Activated CD4-positive, alpha-beta T cell treated with anti-CD3 and anti-CD28 coated beads for 36 hours (primary cell): Measurements from ENCODE around the gene APOC4. TPM values are rescaled to one million over a fixed set of nuclear protein-coding genes. Genes with fewer than 3 reads are reported as not detected.

ENCODE experiments used
- ATAC-seq: fragments of 200-7000 bp; cut with Tn5 transposase; one replicate; pipeline ENCODE4 v1.10.0; 2021; ENCODE audit warnings: mild to moderate bottlenecking, moderate library complexity
- CTCF ChIA-PET: fragments of 350-600 bp; sonication (Branson Sonifier 250); formaldehyde crosslinking; loops from one replicate; lab custom pipeline; 2021; ENCODE audit warnings: antibody characterized with exemption; lab: Charles Lee
- POLR2A ChIA-PET: fragments of 350-600 bp; sonication (Branson Sonifier 250); formaldehyde crosslinking; loops from one replicate; lab custom pipeline; 2021; ENCODE audit warnings: antibody characterized with exemption, inconsistent platforms; lab: Charles Lee
- DNase-seq: peaks from one replicate; pipeline ENCODE4 v3.0.0-alpha.2; 2020
- H3K27ac Mint-ChIP-seq: one replicate; pipeline ENCODE4 v1.8.0; 2021; ENCODE audit warnings: mixed read lengths
- H3K27me3 Mint-ChIP-seq: one replicate; pipeline ENCODE4 v1.8.0; 2021; ENCODE audit warnings: mixed read lengths
- H3K36me3 Mint-ChIP-seq: one replicate; pipeline ENCODE4 v1.8.0; 2021; ENCODE audit warnings: low read depth, mixed read lengths
- H3K4me1 Mint-ChIP-seq: one replicate; pipeline ENCODE4 v1.8.0; 2021; ENCODE audit warnings: mixed read lengths
- H3K4me3 Mint-ChIP-seq: one replicate; pipeline ENCODE4 v1.8.0; 2021; ENCODE audit warnings: mild to moderate bottlenecking, moderate library complexity, mixed read lengths
- H3K9me3 Mint-ChIP-seq: one replicate; pipeline ENCODE4 v1.8.0; 2021; ENCODE audit warnings: low read depth, mixed read lengths
- intact Hi-C, 2 experiments: fragments of 100-400 bp; cut with DNase I in 1 of 2; cut with micrococcal nuclease in 1 of 2; formaldehyde crosslinking; loops; one replicate each; pipeline versions ENCODE4 v1.14.2 to v1.15.1; 2022 to 2024; cut with DNase I, micrococcal nuclease
- total RNA-seq, 2 experiments: library from RNA; stranded (reverse); gene quantifications; one replicate each; pipeline ENCODE4 v1.2.3, GENCODE V29; 2021

The APOC4 gene
- total RNA-seq = not detected

- intact Hi-C loops = no loop called here
- CTCF ChIA-PET = no interaction called here
- no peak within 1 kb of the TSS for H3K27ac Mint-ChIP-seq
- DNase-seq (no peak), ATAC-seq (no peak)
- H3K36me3 Mint-ChIP-seq = no peaks in the 10 kb centered on the region
- H3K4me3 Mint-ChIP-seq = no peak within 1 kb of the TSS
- POLR2A ChIA-PET = no interaction called here
- H3K4me1 Mint-ChIP-seq = no peaks in the 10 kb centered on the region
- H3K27me3 Mint-ChIP-seq = no peaks in the 10 kb centered on the region
- H3K9me3 Mint-ChIP-seq = no peaks in the 10 kb centered on the region
Measured at GRCh38 chr19:44942067-44942571, at the start of gene APOC4. TSS of gene APOC4 (plus strand) at chr19:44942237. CDS start at chr19:44942278, 41 bp downstream.

GRCh38 chr19:44892932-44893331 lies 49.1 kb upstream of the APOC4 start:
- ATAC-seq (no peak), DNase-seq (no peak)
- no peaks in the 10 kb centered on the region for H3K27me3 Mint-ChIP-seq
- peak overlapping the region; percentile 13 for H3K27ac Mint-ChIP-seq
- H3K36me3 Mint-ChIP-seq = peaks cover 50% of the 10 kb centered on the region
- no peaks in the 10 kb centered on the region for H3K9me3 Mint-ChIP-seq
- peak overlapping the region; percentile 92 for H3K4me3 Mint-ChIP-seq
- intact Hi-C loops = loop anchor here in 1 of 2 experiments (5.0 kb wide), 1 partner anchor 614 kb away; the partner anchor contains the start of gene VASP
- ChIA-PET CTCF (no interaction called here), POLR2A (interaction anchor here (1.3 kb wide), 1 partner anchor 12 kb away, joined by 3 read pairs; no protein-coding TSS in a partner anchor)
- peaks cover 29% of the 10 kb centered on the region for H3K4me1 Mint-ChIP-seq

- DNase-seq = no peak
- Mint-ChIP-seq H3K27me3 (no peaks in the 10 kb centered on the region), H3K4me3 (peak overlapping the region; percentile 92), H3K27ac (no peak overlapping the region), H3K36me3 (peaks cover 55% of the 10 kb centered on the region), H3K9me3 (no peaks in the 10 kb centered on the region), H3K4me1 (peaks cover 29% of the 10 kb centered on the region)
- no peak for ATAC-seq
- ChIA-PET POLR2A (no interaction called here), CTCF (interaction anchor here (0.9 kb wide), 1 partner anchor 10 kb away, joined by 3 read pairs; no protein-coding TSS in a partner anchor)
- intact Hi-C loops = loop anchor here in 1 of 2 experiments (5.0 kb wide), 1 partner anchor 614 kb away; the partner anchor contains the start of gene VASP
Measured at GRCh38 chr19:44893332-44894051, 48.5 kb upstream of the APOC4 start.

GRCh38 chr19:44894052-44894400 lies 48.0 kb upstream of the APOC4 start:
- peak overlapping the region; percentile 45 for H3K27ac Mint-ChIP-seq
- ChIA-PET CTCF (interaction anchor here (0.9 kb wide), 1 partner anchor 9 kb away, joined by 3 read pairs; no protein-coding TSS in a partner anchor), POLR2A (no interaction called here)
- H3K4me1 Mint-ChIP-seq = peaks cover 28% of the 10 kb centered on the region
- DNase-seq (no peak), ATAC-seq (no peak)
- H3K36me3 Mint-ChIP-seq = peaks cover 55% of the 10 kb centered on the region
- no peaks in the 10 kb centered on the region for H3K27me3 Mint-ChIP-seq
- intact Hi-C loops = loop anchor here in 1 of 2 experiments (5.0 kb wide), 1 partner anchor 613 kb away; the partner anchor contains the start of gene VASP
- H3K4me3 Mint-ChIP-seq = no peak overlapping the region
- H3K9me3 Mint-ChIP-seq = no peaks in the 10 kb centered on the region

GRCh38 chr19:44894946-44895345 lies 47.1 kb upstream of the APOC4 start:
- CTCF ChIA-PET = interaction anchor here (0.6 kb wide), 2 partner anchors 15 to 23 kb away, joined by 3 read pairs; no protein-coding TSS in a partner anchor

GRCh38 chr19:44897835-44898234 lies 44.2 kb upstream of the APOC4 start:
- intact Hi-C loops = no loop called here
- Mint-ChIP-seq H3K36me3 (peaks cover 58% of the 10 kb centered on the region), H3K4me3 (no peak overlapping the region), H3K27me3 (no peaks in the 10 kb centered on the region), H3K9me3 (no peaks in the 10 kb centered on the region), H3K4me1 (peaks cover 10% of the 10 kb centered on the region), H3K27ac (no peak overlapping the region)
- CTCF ChIA-PET = interaction anchor here (0.7 kb wide), 1 partner anchor 102 kb away, joined by 3 read pairs; no protein-coding TSS in a partner anchor
- DNase-seq = no peak
- POLR2A ChIA-PET = interaction anchor here (1.0 kb wide), 1 partner anchor 11 kb away, joined by 6 read pairs; no protein-coding TSS in a partner anchor
- no peak for ATAC-seq

More at GRCh38 chr19:44894946-44895345, 47.1 kb upstream of the APOC4 start:
- ATAC-seq = no peak
- peaks cover 26% of the 10 kb centered on the region for H3K4me1 Mint-ChIP-seq
- H3K27ac Mint-ChIP-seq = peak overlapping the region; percentile 29
- intact Hi-C loops = loop anchor here in 1 of 2 experiments (5.0 kb wide), 1 partner anchor 612 kb away; the partner anchor contains the start of gene VASP
- H3K4me3 Mint-ChIP-seq = no peak overlapping the region
- peaks cover 57% of the 10 kb centered on the region for H3K36me3 Mint-ChIP-seq
- POLR2A ChIA-PET = no interaction called here
- H3K27me3 Mint-ChIP-seq = no peaks in the 10 kb centered on the region
- no peak for DNase-seq
- no peaks in the 10 kb centered on the region for H3K9me3 Mint-ChIP-seq

- Mint-ChIP-seq H3K36me3 (peaks cover 40% of the 10 kb centered on the region), H3K27ac (no peak overlapping the region), H3K4me1 (no peaks in the 10 kb centered on the region), H3K9me3 (no peaks in the 10 kb centered on the region), H3K4me3 (no peak overlapping the region), H3K27me3 (no peaks in the 10 kb centered on the region)
- ATAC-seq = no peak
- DNase-seq = no peak
- ChIA-PET POLR2A (no interaction called here), CTCF (interaction anchor here (0.6 kb wide), 1 partner anchor 977 kb away, joined by 4 read pairs; no protein-coding TSS in a partner anchor)
- intact Hi-C loops = loop anchor here in 1 of 2 experiments (5.0 kb wide), 1 partner anchor 437 kb away; no protein-coding TSS in a partner anchor
Measured at GRCh38 chr19:44900328-44901244, 41.5 kb upstream of the APOC4 start.

- H3K4me1 Mint-ChIP-seq = peaks cover 8% of the 10 kb centered on the region
- H3K36me3 Mint-ChIP-seq = peaks cover 23% of the 10 kb centered on the region
- ChIA-PET POLR2A (interaction anchor here (1.2 kb wide), 1 partner anchor 13 kb away, joined by 3 read pairs; the partner anchor contains the start of gene TOMM40), CTCF (interaction anchor here (0.6 to 1.1 kb wide), 5 partner anchors 9 to 143 kb away, joined by 3 to 5 read pairs (median 4); no protein-coding TSS in a partner anchor)
- DNase-seq = no peak
- no peaks in the 10 kb centered on the region for H3K9me3 Mint-ChIP-seq
- intact Hi-C loops = loop anchor here (1.0 to 5.0 kb wide), 4 partner anchors 48 to 434 kb away; no protein-coding TSS in a partner anchor
- peak; percentile 6 for ATAC-seq
- no peak overlapping the region for H3K27ac Mint-ChIP-seq
- H3K4me3 Mint-ChIP-seq = no peak overlapping the region
- H3K27me3 Mint-ChIP-seq = peaks cover 17% of the 10 kb centered on the region
Measured at GRCh38 chr19:44903216-44903601, 38.8 kb upstream of the APOC4 start.

GRCh38 chr19:44903602-44904425 lies 38.2 kb upstream of the APOC4 start:
- ChIA-PET POLR2A (interaction anchor here (1.0 to 1.2 kb wide), 2 partner anchors 11 to 13 kb away, joined by 3 read pairs; partner anchors contain the start of gene TOMM40), CTCF (interaction anchor here (0.6 to 1.3 kb wide), 4 partner anchors 9 to 15 kb away, joined by 3 to 5 read pairs (median 4); no protein-coding TSS in a partner anchor)
- ATAC-seq = peak; percentile 67

More at GRCh38 chr19:44903602-44904425, 38.2 kb upstream of the APOC4 start:
- peaks cover 20% of the 10 kb centered on the region for H3K36me3 Mint-ChIP-seq
- no peak overlapping the region for H3K4me3 Mint-ChIP-seq
- peaks cover 8% of the 10 kb centered on the region for H3K4me1 Mint-ChIP-seq
- peak; percentile 85 for DNase-seq
- peaks cover 17% of the 10 kb centered on the region for H3K27me3 Mint-ChIP-seq
- H3K9me3 Mint-ChIP-seq = no peaks in the 10 kb centered on the region
- no peak overlapping the region for H3K27ac Mint-ChIP-seq
- intact Hi-C loops = loop anchor here (1.0 to 5.0 kb wide), 4 partner anchors 47 to 433 kb away; no protein-coding TSS in a partner anchor
